Measurements from ENCODE around the gene MAFF.
A peak's percentile ranks its signal among the peaks of the same experiment; 100 is the strongest.
"Not testable (repeated sequence)": the region's sequence is repeated elsewhere in the genome, so short reads cannot be mapped to it uniquely, and the experiment has no call there.

MAFF gene

GRCh38 chr22:38201711-38202436 lies at the start of gene MAFF:
Gene MAFF, plus strand, starts transcription at chr22:38201994. Its CDS starts 11,860 bp downstream, at chr22:38213854.
- peak; percentile 96 for DNase-seq (ENCODE audit: low read depth, low spot score)

- DNase-seq (ENCODE audit: low read depth, low spot score) = no peak
These were observed 47.8 kb upstream of the MAFF start for GRCh38 chr22:38153821-38154562.

- not testable (repeated sequence) for DNase-seq (ENCODE audit: low read depth, low spot score)
These were observed 47.3 kb upstream of the MAFF start for GRCh38 chr22:38154563-38154915.

- no peak for DNase-seq (ENCODE audit: low read depth, low spot score)
These were observed 46.1 kb upstream of the MAFF start for GRCh38 chr22:38155703-38156102.

- no peak for DNase-seq (ENCODE audit: low read depth, low spot score)
These were observed 38.6 kb upstream of the MAFF start for GRCh38 chr22:38162881-38163843.

GRCh38 chr22:38163844-38164550 lies 37.8 kb upstream of the MAFF start:
- no peak for DNase-seq (ENCODE audit: low read depth, low spot score)

- DNase-seq (ENCODE audit: low read depth, low spot score) = no peak
These were observed 37.3 kb upstream of the MAFF start for GRCh38 chr22:38164551-38164918.

- no peak for DNase-seq (ENCODE audit: low read depth, low spot score)
These were observed 35.7 kb upstream of the MAFF start for GRCh38 chr22:38165922-38166593.

- DNase-seq (ENCODE audit: low read depth, low spot score) = no peak
These were observed 33.8 kb upstream of the MAFF start for GRCh38 chr22:38167988-38168407.

- DNase-seq (ENCODE audit: low read depth, low spot score) = no peak
These were observed 32.7 kb upstream of the MAFF start for GRCh38 chr22:38169116-38169515.

GRCh38 chr22:38170469-38170868 lies 31.3 kb upstream of the MAFF start:
- no peak for DNase-seq (ENCODE audit: low read depth, low spot score)

GRCh38 chr22:38171927-38172831 lies 29.6 kb upstream of the MAFF start:
- DNase-seq (ENCODE audit: low read depth, low spot score) = no peak

- DNase-seq (ENCODE audit: low read depth, low spot score) = no peak
These were observed 28.8 kb upstream of the MAFF start for GRCh38 chr22:38172832-38173640.

GRCh38 chr22:38173641-38173906 lies 28.2 kb upstream of the MAFF start:
- DNase-seq (ENCODE audit: low read depth, low spot score) = no peak

- DNase-seq (ENCODE audit: low read depth, low spot score) = no peak
These were observed 27.2 kb upstream of the MAFF start for GRCh38 chr22:38174626-38175025.

- no peak for DNase-seq (ENCODE audit: low read depth, low spot score)
These were observed 26.3 kb upstream of the MAFF start for GRCh38 chr22:38175206-38176118.

- DNase-seq (ENCODE audit: low read depth, low spot score) = no peak
These were observed 25.5 kb upstream of the MAFF start for GRCh38 chr22:38176170-38176741.

- no peak for DNase-seq (ENCODE audit: low read depth, low spot score)
These were observed 24.8 kb upstream of the MAFF start for GRCh38 chr22:38177044-38177443.
